Panc1 (cell line): ENCODE data around the gene SNAP47. TPM values are rescaled to one million over a fixed set of nuclear protein-coding genes. Genes with fewer than 3 reads are reported as not detected.

ENCODE experiments used
- ATAC-seq: fragments of 200-7000 bp; cut with Tn5 transposase; 2 replicates; pipeline ENCODE4 v1.9.1; 2020; ENCODE audit warnings: mild to moderate bottlenecking, moderate library complexity
- BruUV-seq: library from RNA; stranded (reverse); fragments of 400-500 nt; replicated peaks from 2 replicates; lab custom pipeline; 2021; lab: Mats Ljungman, UMichigan
- CTCF ChIA-PET: fragments of 300-600 bp; sonication (Branson Sonifier 250); formaldehyde crosslinking; loops from one replicate; lab custom pipeline; 2022; ENCODE audit warnings: antibody characterized with exemption; lab: Charles Lee
- POLR2A ChIA-PET: fragments of 300-600 bp; sonication (Branson Sonifier 250); formaldehyde crosslinking; loops from one replicate; lab custom pipeline; 2022; ENCODE audit warnings: antibody characterized with exemption; lab: Charles Lee
- DNase-seq: peaks from one replicate; pipeline ENCODE4 v3.0.0-alpha.2; 2010; ENCODE audit warnings: low read depth, low spot score
- H3K27ac ChIP-seq: 2 replicates; pipeline ENCODE4 v1.5.1; 2011; ENCODE audit warnings: mild to moderate bottlenecking, low read length, inconsistent platforms
- H3K27me3 ChIP-seq: fragments of 200-500 bp; sonication (Bioruptor generic); 2 replicates; pipeline ENCODE4 v1.6.0; 2014; ENCODE audit warnings: low read length, inconsistent platforms; ENCODE audit not compliant: control insufficient read depth, insufficient read depth
- H3K36me3 ChIP-seq: fragments of 200-500 bp; sonication (Bioruptor generic); 2 replicates; pipeline ENCODE4 v1.5.1; 2014; ENCODE audit warnings: inconsistent platforms, mild to moderate bottlenecking, low read length, moderate library complexity; ENCODE audit not compliant: control insufficient read depth, insufficient read depth
- H3K4me1 ChIP-seq: 2 replicates; pipeline ENCODE4 v1.5.1; 2011; ENCODE audit warnings: inconsistent platforms, mild to moderate bottlenecking, low read length, moderate library complexity; ENCODE audit not compliant: control insufficient read depth, insufficient read depth
- H3K4me3 ChIP-seq, 2 experiments: 2 replicates each; pipeline ENCODE4 v1.5.1; 2011 to 2012; ENCODE audit warnings: low read depth in 2 of 2, low read length in 2 of 2, mild to moderate bottlenecking in 2 of 2, inconsistent platforms in 1 of 2, moderate library complexity in 1 of 2
- H3K9me3 ChIP-seq: fragments of 200-500 bp; sonication (Bioruptor generic); 2 replicates; pipeline ENCODE4 v1.5.1; 2014; ENCODE audit warnings: low read depth, mild to moderate bottlenecking, inconsistent platforms, low read length, moderate library complexity; ENCODE audit not compliant: control insufficient read depth, insufficient read depth
- POLR2AphosphoS5 ChIP-seq: IDR thresholded peaks from 2 replicates; pipeline ENCODE4 v1.6.1; 2012; ENCODE audit warnings: mild to moderate bottlenecking, low read depth, low read length, moderate library complexity
- REST ChIP-seq, 2 experiments: IDR thresholded peaks; 2 replicates each; pipeline ENCODE4 v1.6.1; 2011 to 2012; ENCODE audit warnings: low read depth in 2 of 2, control low read depth in 1 of 2, low read length in 1 of 2, mild to moderate bottlenecking in 1 of 2, moderate library complexity in 1 of 2; ENCODE audit not compliant: insufficient read depth in 1 of 2
- SIN3A ChIP-seq: IDR thresholded peaks from 2 replicates; pipeline ENCODE4 v1.6.1; 2012; ENCODE audit warnings: low read depth, mild to moderate bottlenecking, low read length, moderate library complexity, borderline replicate concordance; ENCODE audit not compliant: insufficient read depth
- TCF7L2 ChIP-seq: IDR thresholded peaks from 2 replicates; pipeline ENCODE4 v1.6.1; 2011; ENCODE audit warnings: mild to moderate bottlenecking, low read depth, low read length, inconsistent platforms
- in situ Hi-C: cut with HindIII; loops from 2 replicates; pipeline ENCODE4 v1.10.0; 2016; ENCODE audit warnings: low sequenced_read_pairs, low pct_unique_long_range_greater_than_20kb
- intact Hi-C: fragments of 100-400 bp; cut with micrococcal nuclease; formaldehyde crosslinking; loops from one replicate; pipeline ENCODE4 v1.10.0; 2022; ENCODE audit not compliant: unreplicated experiment
- total RNA-seq: library from RNA; stranded (reverse); gene quantifications from one replicate; pipeline ENCODE4 v1.2.1, GENCODE V29; 2021; ENCODE audit not compliant: unreplicated experiment
- TF ChIP-seq, protein P1 (sequence below): fragments of 450-650 bp; IDR thresholded peaks from 2 replicates; pipeline ENCODE4 v1.5.1; 2017; ENCODE audit warnings: mild to moderate bottlenecking

The SNAP47 gene
- total RNA-seq, 1 experiment from 2014 or later: 55.6 TPM

GRCh38 chr1:227749225-227749624 lies 14.0 kb downstream of the SNAP47 start:
- POLR2A ChIA-PET: no interaction called here
- Histone ChIP-seq H3K4me1 (peaks cover 11% of the 10 kb centered on the region), H3K36me3 (no peaks in the 10 kb centered on the region), H3K9me3 (no peaks in the 10 kb centered on the region), H3K27me3 (no peaks in the 10 kb centered on the region), H3K4me3 (no peak overlapping the region), H3K27ac (no peak overlapping the region)
- no TSS peak for BruUV-seq
- intact Hi-C loops (no loop called here), in situ Hi-C loops (no loop called here)
- no peak for ATAC-seq
- CTCF ChIA-PET: no interaction called here
- TF ChIP-seq TCF7L2 (no peak), REST (IDR thresholded peaks at IDR 0.05; ENCODE audit: insufficient read depth in 1 of 2, low read depth in 2 of 2, low read length in 1 of 2) (no peak), SIN3A (no peak), POLR2AphosphoS5 (no peak)
- TF ChIP-seq, protein P1, sequence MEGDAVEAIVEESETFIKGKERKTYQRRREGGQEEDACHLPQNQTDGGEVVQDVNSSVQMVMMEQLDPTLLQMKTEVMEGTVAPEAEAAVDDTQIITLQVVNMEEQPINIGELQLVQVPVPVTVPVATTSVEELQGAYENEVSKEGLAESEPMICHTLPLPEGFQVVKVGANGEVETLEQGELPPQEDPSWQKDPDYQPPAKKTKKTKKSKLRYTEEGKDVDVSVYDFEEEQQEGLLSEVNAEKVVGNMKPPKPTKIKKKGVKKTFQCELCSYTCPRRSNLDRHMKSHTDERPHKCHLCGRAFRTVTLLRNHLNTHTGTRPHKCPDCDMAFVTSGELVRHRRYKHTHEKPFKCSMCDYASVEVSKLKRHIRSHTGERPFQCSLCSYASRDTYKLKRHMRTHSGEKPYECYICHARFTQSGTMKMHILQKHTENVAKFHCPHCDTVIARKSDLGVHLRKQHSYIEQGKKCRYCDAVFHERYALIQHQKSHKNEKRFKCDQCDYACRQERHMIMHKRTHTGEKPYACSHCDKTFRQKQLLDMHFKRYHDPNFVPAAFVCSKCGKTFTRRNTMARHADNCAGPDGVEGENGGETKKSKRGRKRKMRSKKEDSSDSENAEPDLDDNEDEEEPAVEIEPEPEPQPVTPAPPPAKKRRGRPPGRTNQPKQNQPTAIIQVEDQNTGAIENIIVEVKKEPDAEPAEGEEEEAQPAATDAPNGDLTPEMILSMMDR: no peak
- no peak for DNase-seq

GRCh38 chr1:227749916-227750710 lies 14.9 kb downstream of the SNAP47 start:
- ATAC-seq: no peak
- TF ChIP-seq SIN3A (no peak), POLR2AphosphoS5 (no peak), TCF7L2 (no peak), REST (IDR thresholded peaks at IDR 0.05; ENCODE audit: insufficient read depth in 1 of 2, low read depth in 2 of 2, low read length in 1 of 2) (no peak)
- TF ChIP-seq, protein P1: no peak
- no peak for DNase-seq
- H3K36me3 ChIP-seq: no peaks in the 10 kb centered on the region
- H3K4me1 ChIP-seq: peaks cover 19% of the 10 kb centered on the region
- no peak overlapping the region for H3K4me3 ChIP-seq
- intact Hi-C loops (no loop called here), in situ Hi-C loops (no loop called here)
- H3K9me3 ChIP-seq: no peaks in the 10 kb centered on the region
- H3K27me3 ChIP-seq: no peaks in the 10 kb centered on the region
- POLR2A ChIA-PET: no interaction called here
- H3K27ac ChIP-seq: no peak overlapping the region
- CTCF ChIA-PET: no interaction called here
- BruUV-seq: no TSS peak
